Loucy (cell line): ENCODE data around the gene ACIN1.

Experiments
- CTCF ChIP-seq: fragments of 200-600 bp; sonication (generic); conservative IDR thresholded peaks from 2 replicates; pipeline ENCODE4 v1.5.1; 2014; ENCODE audit warnings: mild to moderate bottlenecking, antibody characterized with exemption, low read length
- EZH2phosphoT487 ChIP-seq: fragments of 200-600 bp; IDR thresholded peaks from 2 replicates; pipeline ENCODE4 v1.6.1; 2018; ENCODE audit warnings: antibody characterized with exemption, mild to moderate bottlenecking, moderate library complexity, borderline replicate concordance

- TF ChIP-seq CTCF = no peak
- no peak for TF ChIP-seq EZH2phosphoT487
Observed at GRCh38 chr14:23079716-23080115, 15.2 kb downstream of the ACIN1 start.
